ENCODE measurements around the gene GNAI1.

- TF ChIP-seq, protein P1, sequence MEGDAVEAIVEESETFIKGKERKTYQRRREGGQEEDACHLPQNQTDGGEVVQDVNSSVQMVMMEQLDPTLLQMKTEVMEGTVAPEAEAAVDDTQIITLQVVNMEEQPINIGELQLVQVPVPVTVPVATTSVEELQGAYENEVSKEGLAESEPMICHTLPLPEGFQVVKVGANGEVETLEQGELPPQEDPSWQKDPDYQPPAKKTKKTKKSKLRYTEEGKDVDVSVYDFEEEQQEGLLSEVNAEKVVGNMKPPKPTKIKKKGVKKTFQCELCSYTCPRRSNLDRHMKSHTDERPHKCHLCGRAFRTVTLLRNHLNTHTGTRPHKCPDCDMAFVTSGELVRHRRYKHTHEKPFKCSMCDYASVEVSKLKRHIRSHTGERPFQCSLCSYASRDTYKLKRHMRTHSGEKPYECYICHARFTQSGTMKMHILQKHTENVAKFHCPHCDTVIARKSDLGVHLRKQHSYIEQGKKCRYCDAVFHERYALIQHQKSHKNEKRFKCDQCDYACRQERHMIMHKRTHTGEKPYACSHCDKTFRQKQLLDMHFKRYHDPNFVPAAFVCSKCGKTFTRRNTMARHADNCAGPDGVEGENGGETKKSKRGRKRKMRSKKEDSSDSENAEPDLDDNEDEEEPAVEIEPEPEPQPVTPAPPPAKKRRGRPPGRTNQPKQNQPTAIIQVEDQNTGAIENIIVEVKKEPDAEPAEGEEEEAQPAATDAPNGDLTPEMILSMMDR (conservative IDR thresholded peaks at IDR 0.05 in 1 of 2, IDR thresholded peaks at IDR 0.05 in 1 of 2; ENCODE audit: extremely low read depth in 1 of 2, insufficient read depth in 1 of 2, low read depth in 1 of 2, low read length in 2 of 2) = no peak
- TF ChIP-seq EZH2 (IDR thresholded peaks at IDR 0.05; ENCODE audit: borderline replicate concordance, low read length) = no peak
These were observed 8.4 kb downstream of the GNAI1 start for GRCh38 chr7:80142853-80143580.

Measured in mammary epithelial cell (primary cell).